ENCODE results near the gene ATP2B2.

- TF ChIP-seq CTCF (conservative IDR thresholded peaks at IDR 0.05; ENCODE audit: low read length): 0 out of 2 replicates have a peak, but pooled peaks have one; percentile 16
- TF ChIP-seq EZH2phosphoT487 (IDR thresholded peaks at IDR 0.05; ENCODE audit: borderline replicate concordance): no peak
Measured at GRCh38 chr3:10515884-10516495, 10.6 kb upstream of the ATP2B2 start.

All from Loucy (cell line).